SK-N-SH (cell line): ENCODE data around the gene FGD2.

Experiments
- EP300 ChIP-seq, 2 experiments: IDR thresholded peaks; 2 replicates each; pipeline versions ENCODE4 v1.4.0 to v1.6.1; 2012; ENCODE audit warnings: borderline replicate concordance in 1 of 2, low read depth in 1 of 2, low read length in 1 of 2
- EZH2phosphoT487 ChIP-seq: fragments of 200-600 bp; sonication (generic); IDR thresholded peaks from 2 replicates; pipeline ENCODE4 v1.6.1; 2017; ENCODE audit warnings: low read depth, mixed run types, mild to moderate bottlenecking, antibody characterized with exemption, moderate library complexity, borderline replicate concordance
- NFIC ChIP-seq: IDR thresholded peaks from 2 replicates; pipeline ENCODE4 v1.4.0; 2012; ENCODE audit warnings: borderline replicate concordance
- POLR2AphosphoS5 ChIP-seq: IDR thresholded peaks from 2 replicates; pipeline ENCODE4 v1.6.1; 2012; ENCODE audit warnings: low read depth, low read length
- RFX5 ChIP-seq: IDR thresholded peaks from 2 replicates; pipeline ENCODE4 v1.6.1; 2012; ENCODE audit warnings: mild to moderate bottlenecking, improper control_type of control experiment, low read length
- SIN3A ChIP-seq: IDR thresholded peaks from 2 replicates; pipeline ENCODE4 v1.6.1; 2012; ENCODE audit warnings: low read depth, mild to moderate bottlenecking, low read length, moderate library complexity, borderline replicate concordance
- SMC3 ChIP-seq: IDR thresholded peaks from 2 replicates; pipeline ENCODE4 v1.6.1; 2012; ENCODE audit warnings: low read depth, low read length, improper control_type of control experiment
- TAF1 ChIP-seq: IDR thresholded peaks from 2 replicates; pipeline ENCODE4 v1.6.1; 2012; ENCODE audit warnings: low read depth, mild to moderate bottlenecking, low read length, moderate library complexity, borderline replicate concordance
- TF ChIP-seq, protein P1 (sequence below): fragments of 150-350 bp; IDR thresholded peaks from 2 replicates; pipeline ENCODE4 v1.6.1; 2017; ENCODE audit warnings: antibody characterized with exemption, low read length, low read depth, borderline replicate concordance
- TF ChIP-seq, protein P2 (sequence below): fragments of 200-600 bp; sonication (generic); IDR thresholded peaks from 2 replicates; pipeline ENCODE4 v1.6.1; 2017; ENCODE audit warnings: antibody characterized with exemption, mild to moderate bottlenecking, moderate library complexity

GRCh38 chr6:36977470-36977941, 27.9 kb upstream of the FGD2 start:
- TF ChIP-seq, protein P1, sequence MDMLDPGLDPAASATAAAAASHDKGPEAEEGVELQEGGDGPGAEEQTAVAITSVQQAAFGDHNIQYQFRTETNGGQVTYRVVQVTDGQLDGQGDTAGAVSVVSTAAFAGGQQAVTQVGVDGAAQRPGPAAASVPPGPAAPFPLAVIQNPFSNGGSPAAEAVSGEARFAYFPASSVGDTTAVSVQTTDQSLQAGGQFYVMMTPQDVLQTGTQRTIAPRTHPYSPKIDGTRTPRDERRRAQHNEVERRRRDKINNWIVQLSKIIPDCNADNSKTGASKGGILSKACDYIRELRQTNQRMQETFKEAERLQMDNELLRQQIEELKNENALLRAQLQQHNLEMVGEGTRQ = no peak
- TF ChIP-seq, protein P2, sequence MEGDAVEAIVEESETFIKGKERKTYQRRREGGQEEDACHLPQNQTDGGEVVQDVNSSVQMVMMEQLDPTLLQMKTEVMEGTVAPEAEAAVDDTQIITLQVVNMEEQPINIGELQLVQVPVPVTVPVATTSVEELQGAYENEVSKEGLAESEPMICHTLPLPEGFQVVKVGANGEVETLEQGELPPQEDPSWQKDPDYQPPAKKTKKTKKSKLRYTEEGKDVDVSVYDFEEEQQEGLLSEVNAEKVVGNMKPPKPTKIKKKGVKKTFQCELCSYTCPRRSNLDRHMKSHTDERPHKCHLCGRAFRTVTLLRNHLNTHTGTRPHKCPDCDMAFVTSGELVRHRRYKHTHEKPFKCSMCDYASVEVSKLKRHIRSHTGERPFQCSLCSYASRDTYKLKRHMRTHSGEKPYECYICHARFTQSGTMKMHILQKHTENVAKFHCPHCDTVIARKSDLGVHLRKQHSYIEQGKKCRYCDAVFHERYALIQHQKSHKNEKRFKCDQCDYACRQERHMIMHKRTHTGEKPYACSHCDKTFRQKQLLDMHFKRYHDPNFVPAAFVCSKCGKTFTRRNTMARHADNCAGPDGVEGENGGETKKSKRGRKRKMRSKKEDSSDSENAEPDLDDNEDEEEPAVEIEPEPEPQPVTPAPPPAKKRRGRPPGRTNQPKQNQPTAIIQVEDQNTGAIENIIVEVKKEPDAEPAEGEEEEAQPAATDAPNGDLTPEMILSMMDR = peak; percentile 41
- TF ChIP-seq SIN3A (no peak), SMC3 (no peak), EP300 (IDR thresholded peaks at IDR 0.05; ENCODE audit: borderline replicate concordance in 1 of 2, low read depth in 1 of 2, low read length in 1 of 2) (no peak), EZH2phosphoT487 (no peak), NFIC (no peak), RFX5 (no peak), POLR2AphosphoS5 (no peak), TAF1 (no peak)
